Neural crest cell (in vitro differentiated cells): ENCODE data around the gene CCDC85C. TPM values are rescaled to one million over a fixed set of nuclear protein-coding genes. Genes with fewer than 3 reads are reported as not detected.

Source experiments
- DNase-seq: peaks from one replicate; pipeline ENCODE4 v3.0.0; 2021; ENCODE audit warnings: low read depth, mixed read lengths, low spot score
- H3K27ac Mint-ChIP-seq: one replicate; pipeline ENCODE4 v1.8.0; 2021; ENCODE audit warnings: mild to moderate bottlenecking, mixed read lengths; ENCODE audit not compliant: unreplicated experiment
- H3K27me3 Mint-ChIP-seq: 2 replicates; pipeline ENCODE4 v1.8.0; 2021; ENCODE audit warnings: low read depth, mild to moderate bottlenecking, mixed read lengths
- H3K36me3 Mint-ChIP-seq: 2 replicates; pipeline ENCODE4 v1.8.0; 2021; ENCODE audit warnings: low read depth, mild to moderate bottlenecking, mixed read lengths
- H3K4me1 Mint-ChIP-seq: 2 replicates; pipeline ENCODE4 v1.8.0; 2021; ENCODE audit warnings: mixed read lengths
- H3K4me3 Mint-ChIP-seq: one replicate; pipeline ENCODE4 v1.8.0; 2021; ENCODE audit warnings: mild to moderate bottlenecking, mixed read lengths
- H3K9me3 Mint-ChIP-seq: 2 replicates; pipeline ENCODE4 v1.8.0; 2021; ENCODE audit warnings: mixed read lengths
- total RNA-seq: library from RNA; stranded (reverse); gene quantifications from 2 replicates; pipeline ENCODE4 v1.2.1, GENCODE V29; 2021
- TF ChIP-seq, protein P1 (sequence below): fragments of 200-600 bp; sonication (generic); conservative IDR thresholded peaks from 2 replicates; pipeline ENCODE4 v1.5.0; 2021; ENCODE audit warnings: antibody characterized with exemption, mild to moderate bottlenecking

CCDC85C gene
- total RNA-seq, 1 donor from 2014 or later, result 31.4 TPM

DNA sequence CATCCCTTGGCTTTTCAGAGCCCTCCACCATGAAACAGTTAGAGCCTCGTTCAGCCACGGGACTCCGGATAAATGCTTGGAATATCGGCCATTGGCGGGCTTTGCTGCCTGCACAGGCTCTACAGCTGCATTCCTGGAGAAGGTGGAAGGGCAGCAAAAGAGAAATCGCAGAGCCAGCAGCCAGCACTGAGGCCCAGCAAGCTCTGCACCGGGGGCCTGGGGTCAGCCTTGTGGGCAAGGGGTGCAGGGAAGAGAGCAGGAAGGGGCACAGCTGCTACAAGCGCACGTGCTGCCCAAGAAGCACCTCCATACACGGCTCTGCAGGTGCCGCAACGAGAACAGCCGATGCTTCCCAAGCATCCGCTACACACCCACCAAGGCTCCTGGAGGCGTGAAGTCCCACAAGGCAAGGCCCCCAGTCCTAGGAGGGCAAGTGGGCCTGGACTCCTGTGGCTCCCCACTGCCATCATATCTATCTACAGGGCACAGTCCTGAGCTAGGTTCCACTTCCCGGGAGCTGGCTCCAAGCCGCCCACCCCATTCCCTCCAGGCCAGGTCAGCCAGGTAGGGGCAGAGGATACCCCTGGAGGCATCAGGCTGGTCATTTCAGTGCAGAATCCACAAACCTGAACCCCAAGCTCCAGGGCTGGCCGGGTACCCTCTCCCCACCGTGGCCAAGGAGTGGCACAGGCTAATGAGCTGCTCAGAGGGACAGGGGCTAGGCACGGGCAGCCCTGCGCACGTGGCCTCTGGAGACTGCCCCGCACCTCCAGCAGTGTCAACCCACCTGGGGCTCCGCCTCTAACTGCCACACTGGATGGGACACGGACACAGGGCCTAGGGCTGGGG, 82.6 kb downstream of the CCDC85C start:
- H3K9me3 Mint-ChIP-seq, result no peaks in the 10 kb centered on the region
- TF ChIP-seq, protein P1, sequence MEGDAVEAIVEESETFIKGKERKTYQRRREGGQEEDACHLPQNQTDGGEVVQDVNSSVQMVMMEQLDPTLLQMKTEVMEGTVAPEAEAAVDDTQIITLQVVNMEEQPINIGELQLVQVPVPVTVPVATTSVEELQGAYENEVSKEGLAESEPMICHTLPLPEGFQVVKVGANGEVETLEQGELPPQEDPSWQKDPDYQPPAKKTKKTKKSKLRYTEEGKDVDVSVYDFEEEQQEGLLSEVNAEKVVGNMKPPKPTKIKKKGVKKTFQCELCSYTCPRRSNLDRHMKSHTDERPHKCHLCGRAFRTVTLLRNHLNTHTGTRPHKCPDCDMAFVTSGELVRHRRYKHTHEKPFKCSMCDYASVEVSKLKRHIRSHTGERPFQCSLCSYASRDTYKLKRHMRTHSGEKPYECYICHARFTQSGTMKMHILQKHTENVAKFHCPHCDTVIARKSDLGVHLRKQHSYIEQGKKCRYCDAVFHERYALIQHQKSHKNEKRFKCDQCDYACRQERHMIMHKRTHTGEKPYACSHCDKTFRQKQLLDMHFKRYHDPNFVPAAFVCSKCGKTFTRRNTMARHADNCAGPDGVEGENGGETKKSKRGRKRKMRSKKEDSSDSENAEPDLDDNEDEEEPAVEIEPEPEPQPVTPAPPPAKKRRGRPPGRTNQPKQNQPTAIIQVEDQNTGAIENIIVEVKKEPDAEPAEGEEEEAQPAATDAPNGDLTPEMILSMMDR, result no peak
- no peak overlapping the region for H3K27ac Mint-ChIP-seq
- H3K27me3 Mint-ChIP-seq, result peaks cover 4% of the 10 kb centered on the region
- no peaks in the 10 kb centered on the region for H3K36me3 Mint-ChIP-seq
- peak overlapping the region; percentile 12 for H3K4me3 Mint-ChIP-seq
- no peak for DNase-seq
- peaks cover 29% of the 10 kb centered on the region for H3K4me1 Mint-ChIP-seq

DNA sequence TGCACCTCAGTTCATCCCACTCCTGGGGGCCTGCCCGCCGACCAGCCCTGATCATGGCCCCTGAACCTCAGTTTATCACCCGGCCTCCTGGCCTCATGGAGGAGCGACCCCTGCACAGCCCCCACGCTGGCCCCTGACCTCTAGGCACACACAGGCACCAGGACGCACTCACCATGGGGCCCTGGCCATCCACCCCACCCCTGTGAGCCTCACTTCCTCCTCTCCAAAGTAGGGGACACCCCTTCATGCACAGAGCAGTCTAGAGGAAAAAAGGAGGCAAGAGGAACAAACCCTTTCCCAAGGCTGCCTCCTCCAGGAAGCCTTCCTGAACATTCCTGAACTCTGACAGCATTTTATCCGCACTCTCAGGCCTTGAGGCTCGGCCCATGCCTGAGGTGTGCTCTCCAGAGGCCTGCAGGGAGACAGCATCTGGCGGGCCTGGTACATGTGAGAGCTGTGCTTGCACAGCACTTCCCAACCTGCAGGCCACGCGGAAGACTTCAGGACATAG, 83.4 kb downstream of the CCDC85C start:
- peak overlapping the region; percentile 12 for H3K4me3 Mint-ChIP-seq
- H3K4me1 Mint-ChIP-seq, result peaks cover 29% of the 10 kb centered on the region
- H3K36me3 Mint-ChIP-seq, result no peaks in the 10 kb centered on the region
- no peaks in the 10 kb centered on the region for H3K9me3 Mint-ChIP-seq
- no peak overlapping the region for H3K27ac Mint-ChIP-seq
- peaks cover 4% of the 10 kb centered on the region for H3K27me3 Mint-ChIP-seq
- no peak for DNase-seq
- TF ChIP-seq, protein P1, result no peak

DNA sequence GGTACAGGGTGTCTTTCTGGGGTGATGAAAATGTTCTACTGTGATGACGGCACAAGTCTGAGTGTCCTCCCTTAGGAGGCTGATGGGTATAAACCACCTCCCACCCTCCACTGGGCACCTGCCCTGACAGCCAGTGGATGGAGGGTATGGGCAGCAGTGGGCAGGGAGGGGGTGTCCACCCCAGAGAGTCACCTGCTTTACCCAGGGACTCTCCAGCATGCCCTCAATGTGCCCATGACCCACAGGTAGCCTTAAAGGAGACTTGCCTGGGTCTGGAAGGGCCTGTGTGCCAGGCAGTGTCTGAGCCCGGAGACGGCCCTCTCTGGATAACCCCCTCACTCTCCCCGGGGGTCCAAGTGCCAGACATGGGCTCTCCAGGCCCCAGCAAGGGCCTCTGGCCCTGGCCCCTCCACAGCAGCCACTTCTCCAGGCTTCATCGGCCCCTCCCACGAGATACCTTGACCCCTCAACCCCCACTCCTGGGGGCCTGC, 84.0 kb downstream of the CCDC85C start:
- Mint-ChIP-seq H3K4me1 (peaks cover 26% of the 10 kb centered on the region), H3K27me3 (peaks cover 4% of the 10 kb centered on the region), H3K4me3 (no peak overlapping the region), H3K9me3 (no peaks in the 10 kb centered on the region), H3K27ac (no peak overlapping the region), H3K36me3 (no peaks in the 10 kb centered on the region)
- TF ChIP-seq, protein P1, result no peak
- no peak for DNase-seq

DNA sequence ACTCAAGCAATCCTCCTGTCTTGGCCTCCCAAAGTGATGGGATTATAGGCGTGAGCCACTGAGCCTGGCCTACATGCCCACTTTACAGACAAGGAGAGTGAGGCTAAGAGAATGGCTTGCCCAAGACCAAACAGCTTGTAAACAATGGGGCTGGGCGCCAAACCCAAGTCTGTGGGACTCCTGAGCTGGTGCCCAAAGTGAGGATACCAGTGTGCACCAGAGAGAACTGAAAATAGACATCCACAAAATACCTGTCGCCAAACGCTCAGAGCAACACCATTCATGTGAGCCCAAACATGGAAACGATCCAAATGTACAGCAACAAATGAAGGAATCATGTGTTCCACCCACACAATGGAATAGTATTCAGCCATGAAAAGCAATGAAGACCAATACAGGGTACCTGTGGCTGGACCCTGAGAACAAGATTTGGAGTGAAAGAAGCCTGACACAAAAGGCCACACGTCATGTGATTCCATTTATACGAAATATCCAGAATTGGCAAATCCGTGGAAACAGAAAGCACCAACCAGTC, 84.6 kb downstream of the CCDC85C start:
- H3K4me1 Mint-ChIP-seq, result peaks cover 21% of the 10 kb centered on the region
- H3K27me3 Mint-ChIP-seq, result peaks cover 4% of the 10 kb centered on the region
- H3K27ac Mint-ChIP-seq, result no peak overlapping the region
- DNase-seq, result no peak
- TF ChIP-seq, protein P1, result no peak
- H3K4me3 Mint-ChIP-seq, result no peak overlapping the region
- no peaks in the 10 kb centered on the region for H3K9me3 Mint-ChIP-seq
- H3K36me3 Mint-ChIP-seq, result no peaks in the 10 kb centered on the region

DNA sequence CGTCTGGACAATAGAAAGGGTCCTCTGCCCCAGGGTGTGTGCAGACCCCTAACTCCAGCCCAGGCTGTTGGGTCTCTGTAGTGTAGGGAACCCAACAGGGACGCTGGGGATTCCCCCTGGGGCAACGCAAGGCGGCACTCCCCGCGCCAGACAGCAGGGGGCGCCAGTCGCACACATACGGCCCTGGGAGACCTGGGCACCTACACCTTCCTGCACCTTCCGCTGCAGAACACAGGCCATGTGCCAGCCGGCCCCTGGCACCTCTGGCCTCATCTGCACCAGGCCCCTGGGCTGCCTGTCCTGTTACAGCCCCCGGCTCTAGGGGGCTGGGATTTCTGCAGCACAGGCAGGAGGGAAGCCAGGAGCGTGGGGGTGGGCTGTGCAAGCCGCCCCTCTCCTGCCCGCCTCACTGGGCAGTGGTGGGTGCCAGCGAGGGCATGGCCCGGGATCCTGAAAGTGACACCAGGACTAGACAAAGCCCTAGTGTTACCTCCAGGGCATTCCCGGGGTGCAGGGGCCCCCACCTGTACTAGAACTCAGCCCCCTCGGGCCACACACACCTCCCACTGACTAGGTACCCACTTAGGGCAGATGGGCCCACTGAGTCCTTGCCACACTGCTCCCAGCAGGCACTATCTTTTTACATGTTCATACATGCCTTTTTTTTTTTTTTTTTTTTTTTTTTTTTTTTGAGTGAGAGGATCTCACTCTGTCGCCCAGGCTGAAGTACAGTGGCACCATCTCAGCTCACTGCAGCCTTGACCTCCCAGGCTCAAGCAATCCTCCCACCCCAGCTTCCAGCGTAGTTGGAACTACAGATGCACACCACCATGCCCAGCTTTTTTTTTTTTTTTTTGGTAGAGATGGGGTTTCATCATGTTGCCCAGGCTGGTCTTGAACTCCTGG, 85.3 kb downstream of the CCDC85C start:
- peak; percentile 86 for DNase-seq
- no peaks in the 10 kb centered on the region for H3K36me3 Mint-ChIP-seq
- no peak overlapping the region for H3K4me3 Mint-ChIP-seq
- peaks cover 16% of the 10 kb centered on the region for H3K4me1 Mint-ChIP-seq
- no peaks in the 10 kb centered on the region for H3K9me3 Mint-ChIP-seq
- TF ChIP-seq, protein P1, result peak; percentile 98
- H3K27me3 Mint-ChIP-seq, result peaks cover 4% of the 10 kb centered on the region
- H3K27ac Mint-ChIP-seq, result no peak overlapping the region
